GM13977 (cell line): ENCODE results near the gene CPED1.

Experiments used
- DNase-seq: peaks from one replicate; pipeline ENCODE4 v3.0.0; 2012; ENCODE audit warnings: low spot score
- CTCF ChIP-seq: IDR thresholded peaks from 2 replicates; pipeline ENCODE4 v1.5.1; 2012; ENCODE audit warnings: mild to moderate bottlenecking, control low read depth; ENCODE audit not compliant: insufficient read depth; ENCODE audit errors: extremely low read depth, missing control alignments
- in situ Hi-C: fragments of 300-500 bp; cut with MboI; formaldehyde crosslinking; loops from one replicate; pipeline ENCODE4 v1.12.0; 2022; ENCODE audit warnings: low sequenced_read_pairs, low pct_unique_long_range_greater_than_20kb, mixed read lengths, inconsistent platforms; ENCODE audit not compliant: unreplicated experiment

Gene CPED1

GRCh38 chr7:121261207-121261884 lies 272.8 kb downstream of the CPED1 start:
- in situ Hi-C loops: no loop called here
- DNase-seq: no peak
- no peak for TF ChIP-seq CTCF

GRCh38 chr7:121262221-121262620 lies 273.7 kb downstream of the CPED1 start:
- DNase-seq: no peak
- no peak for TF ChIP-seq CTCF
- in situ Hi-C loops: no loop called here

GRCh38 chr7:121262969-121263368 lies 274.5 kb downstream of the CPED1 start:
- in situ Hi-C loops: no loop called here
- DNase-seq: no peak
- no peak for TF ChIP-seq CTCF

GRCh38 chr7:121266307-121266894 lies 277.9 kb downstream of the CPED1 start:
- DNase-seq: no peak
- in situ Hi-C loops: no loop called here
- TF ChIP-seq CTCF: no peak

GRCh38 chr7:121267612-121268011 lies 279.1 kb downstream of the CPED1 start:
- in situ Hi-C loops: no loop called here
- DNase-seq: no peak
- TF ChIP-seq CTCF: no peak

- in situ Hi-C loops: no loop called here
- no peak for TF ChIP-seq CTCF
Observed at GRCh38 chr7:121269798-121270197, 281.3 kb downstream of the CPED1 start.

More at GRCh38 chr7:121269798-121270197, 281.3 kb downstream of the CPED1 start:
- DNase-seq: no peak
